Activated naive CD8-positive, alpha-beta T cell treated with anti-CD3 and anti-CD28 coated beads, Interleukin-2, amount 10 ng/mL, durations not matched to agents 7 days and 5 days (primary cell): ENCODE data around the gene TMEM127. TPM values are rescaled to one million over a fixed set of nuclear protein-coding genes. Genes with fewer than 3 reads are reported as not detected.
"Not testable (repeated sequence)": the region's sequence is repeated elsewhere in the genome, so short reads cannot be mapped to it uniquely, and the experiment has no call there.

ENCODE experiments used
- ATAC-seq: fragments of 150-1000 bp; cut with Tn5 transposase; one replicate; pipeline ENCODE4 v1.10.0; 2021; ENCODE audit warnings: low read depth, moderate library complexity
- POLR2A ChIA-PET: fragments of 350-600 bp; sonication (Branson Sonifier 250); formaldehyde crosslinking; loops from one replicate; lab custom pipeline; 2021; ENCODE audit warnings: antibody characterized with exemption; lab: Charles Lee
- DNase-seq: peaks from one replicate; pipeline ENCODE4 v3.0.0; 2021
- H3K27ac Mint-ChIP-seq: one replicate; pipeline ENCODE4 v1.8.0; 2022; ENCODE audit warnings: mild to moderate bottlenecking, mixed read lengths
- H3K27me3 Mint-ChIP-seq: one replicate; pipeline ENCODE4 v1.8.0; 2022; ENCODE audit warnings: mild to moderate bottlenecking, moderate library complexity, mixed read lengths
- H3K36me3 Mint-ChIP-seq: one replicate; pipeline ENCODE4 v1.8.0; 2021; ENCODE audit warnings: mild to moderate bottlenecking, mixed read lengths
- H3K4me1 Mint-ChIP-seq: one replicate; pipeline ENCODE4 v1.8.0; 2021; ENCODE audit warnings: mixed read lengths
- H3K4me3 Mint-ChIP-seq: one replicate; pipeline ENCODE4 v1.8.0; 2022; ENCODE audit warnings: mild to moderate bottlenecking, moderate library complexity, mixed read lengths
- H3K9me3 Mint-ChIP-seq: one replicate; pipeline ENCODE4 v1.8.0; 2021; ENCODE audit warnings: mixed read lengths
- total RNA-seq, 2 experiments: library from RNA; stranded (reverse); gene quantifications; one replicate each; pipeline ENCODE4 v1.2.3, GENCODE V29; 2021

The TMEM127 gene
- total RNA-seq: 10 to 100 TPM; 33.4 to 39.1 TPM

GRCh38 chr2:96265840-96266679 is at the start of gene TMEM127, which contains the start of gene CIAO1:
TMEM127 (minus strand) TSS chr2:96265997; CDS start chr2:96265381, 616 bp downstream.
CIAO1 (plus strand) TSS chr2:96266225; CDS start chr2:96266351, 126 bp downstream.
- Mint-ChIP-seq H3K4me1 (peaks cover 32% of the 10 kb centered on the region), H3K27me3 (no peaks in the 10 kb centered on the region), H3K27ac (peak within 1 kb of the TSS; percentile 85), H3K4me3 (peak within 1 kb of the TSS; percentile 100), H3K9me3 (no peaks in the 10 kb centered on the region), H3K36me3 (peaks cover 12% of the 10 kb centered on the region)
- DNase-seq (peak; percentile 99), ATAC-seq (peak; percentile 92)
- POLR2A ChIA-PET: interaction anchor here (0.6 to 1.8 kb wide), 5 partner anchors 10 to 63 kb away, joined by 3 to 14 read pairs (median 3); partner anchors contain the start of gene STARD7

DNA sequence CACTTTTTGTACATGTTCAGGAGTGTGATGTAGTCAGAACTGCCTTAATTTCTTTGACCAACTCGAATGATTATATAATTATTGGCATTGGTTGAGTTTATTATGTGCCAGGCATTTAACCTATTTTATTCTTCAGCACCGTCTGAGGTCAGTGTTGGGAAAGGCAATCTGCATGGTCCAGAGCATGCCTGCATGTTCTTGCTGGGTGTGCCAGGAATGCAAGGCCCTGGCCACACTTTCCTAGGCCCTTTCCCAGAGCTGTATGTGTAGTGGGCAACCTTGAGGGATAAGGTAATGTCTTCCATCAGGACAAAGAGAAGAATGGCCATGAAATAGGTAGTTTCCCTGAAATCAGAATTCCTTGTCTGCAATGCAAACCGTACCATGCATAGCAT is 49.2 kb upstream of the TMEM127 start:
- peaks cover 54% of the 10 kb centered on the region for H3K4me1 Mint-ChIP-seq
- H3K27ac Mint-ChIP-seq: peak overlapping the region; percentile 86
- ATAC-seq (no peak), DNase-seq (no peak)
- H3K4me3 Mint-ChIP-seq: peak overlapping the region; percentile 77
- peaks cover 19% of the 10 kb centered on the region for H3K36me3 Mint-ChIP-seq
- POLR2A ChIA-PET: interaction anchor here (0.7 to 2.9 kb wide), 4 partner anchors 9 to 41 kb away, joined by 3 to 25 read pairs (median 8); partner anchors contain the start of genes ITPRIPL1 and SNRNP200
- H3K27me3 Mint-ChIP-seq: no peaks in the 10 kb centered on the region
- peaks cover 1% of the 10 kb centered on the region for H3K9me3 Mint-ChIP-seq

DNA sequence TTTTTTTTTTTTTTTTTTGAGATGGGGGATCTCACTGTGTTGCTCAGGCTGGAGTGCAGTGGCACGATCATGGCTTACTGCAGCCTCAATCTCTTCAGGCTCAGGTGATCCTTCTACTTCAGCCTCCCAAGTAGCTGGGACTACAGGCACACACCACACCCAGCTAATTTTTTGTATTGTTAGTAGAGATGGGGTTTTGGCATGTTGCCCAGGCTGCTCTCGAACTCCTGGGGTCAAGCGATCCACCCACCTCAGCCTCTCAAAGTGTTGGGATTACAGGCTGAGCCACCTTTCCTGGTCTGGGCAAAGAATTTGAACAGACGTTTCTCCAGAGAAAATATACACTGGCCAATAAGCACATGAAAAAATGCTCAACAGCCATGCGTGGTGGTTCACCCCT is 42.5 kb upstream of the TMEM127 start:
- H3K36me3 Mint-ChIP-seq: peaks cover 19% of the 10 kb centered on the region
- no peaks in the 10 kb centered on the region for H3K9me3 Mint-ChIP-seq
- DNase-seq (no peak), ATAC-seq (no peak)
- H3K4me1 Mint-ChIP-seq: peaks cover 34% of the 10 kb centered on the region
- H3K27me3 Mint-ChIP-seq: no peaks in the 10 kb centered on the region
- no peak overlapping the region for H3K4me3 Mint-ChIP-seq
- POLR2A ChIA-PET: interaction anchor here (0.7 to 4.9 kb wide), 3 partner anchors 12 to 41 kb away, joined by 5 to 34 read pairs (median 17); partner anchors contain the start of gene NCAPH
- H3K27ac Mint-ChIP-seq: no peak overlapping the region

- Mint-ChIP-seq H3K36me3 (peaks cover 26% of the 10 kb centered on the region), H3K4me3 (peak overlapping the region; percentile 100), H3K4me1 (peaks cover 45% of the 10 kb centered on the region), H3K27ac (peak overlapping the region; percentile 99), H3K9me3 (no peaks in the 10 kb centered on the region), H3K27me3 (no peaks in the 10 kb centered on the region)
- DNase-seq (no peak), ATAC-seq (no peak)
- POLR2A ChIA-PET: interaction anchor here (0.5 to 3.2 kb wide), 10 partner anchors 10 to 231 kb away, joined by 3 to 96 read pairs (median 6); partner anchors contain the start of genes ITPRIPL1 and NCAPH
These were observed 40.6 kb upstream of the TMEM127 start for GRCh38 chr2:96306370-96306769.

GRCh38 chr2:96305979-96306308 is 40.1 kb upstream of the TMEM127 start:
- DNase-seq (peak; percentile 40), ATAC-seq (no peak)
- peak overlapping the region; percentile 100 for H3K4me3 Mint-ChIP-seq
- peaks cover 29% of the 10 kb centered on the region for H3K36me3 Mint-ChIP-seq
- POLR2A ChIA-PET: interaction anchor here (0.5 to 3.2 kb wide), 12 partner anchors 10 to 232 kb away, joined by 3 to 96 read pairs (median 4); partner anchors contain the start of genes ITPRIPL1 and NCAPH
- no peaks in the 10 kb centered on the region for H3K9me3 Mint-ChIP-seq
- H3K27ac Mint-ChIP-seq: peak overlapping the region; percentile 99
- peaks cover 49% of the 10 kb centered on the region for H3K4me1 Mint-ChIP-seq
- H3K27me3 Mint-ChIP-seq: no peaks in the 10 kb centered on the region

DNA sequence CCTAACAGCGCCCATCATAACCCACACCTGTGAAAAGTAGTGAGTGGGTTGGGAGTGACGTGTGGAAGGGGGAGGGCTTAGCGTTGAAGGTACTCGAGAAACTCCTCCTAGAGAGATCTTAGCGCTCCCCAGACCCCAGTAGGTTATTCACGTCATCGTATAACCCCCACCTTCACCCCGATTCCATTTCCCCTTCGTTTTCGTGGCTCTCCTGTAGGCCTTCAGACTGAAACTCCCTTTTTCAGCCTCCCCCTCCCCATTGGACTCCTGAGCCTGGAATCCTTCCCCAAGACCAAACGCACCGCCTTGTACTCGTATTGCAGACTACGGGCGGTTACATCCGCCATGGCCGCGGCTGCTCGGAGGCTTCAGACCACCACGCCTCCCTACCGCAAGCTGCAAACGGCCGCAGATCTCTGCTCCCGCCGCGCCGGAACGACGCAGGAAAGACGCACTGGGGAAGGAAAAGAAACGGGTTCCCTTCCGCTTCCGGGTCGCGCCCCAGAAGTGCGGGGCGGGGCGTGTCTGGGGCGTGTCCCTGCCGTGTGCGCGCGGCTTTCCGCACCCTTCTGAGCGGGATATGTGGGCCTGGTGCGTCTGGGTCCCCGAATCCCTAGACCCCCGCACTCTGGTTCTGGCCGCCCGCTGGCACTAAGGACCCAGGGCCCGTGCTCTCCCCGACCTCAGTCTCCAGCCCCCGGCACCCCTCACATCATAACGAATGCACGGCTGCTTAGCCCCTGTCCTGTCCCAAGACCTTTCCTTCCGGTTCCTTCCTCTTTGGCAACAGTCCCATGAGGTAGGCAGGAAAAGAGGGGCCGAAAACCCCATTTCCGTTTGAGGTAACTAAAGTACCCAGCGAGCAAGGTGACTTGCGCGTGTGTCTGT is 39.5 kb upstream of the TMEM127 start, which contains the start of gene SNRNP200:
SNRNP200 (minus strand) TSS at position 456 of the 888 bp plus-strand sequence; CDS start at position 347, 109 bp downstream.
- no peaks in the 10 kb centered on the region for H3K9me3 Mint-ChIP-seq
- POLR2A ChIA-PET: interaction anchor here (0.7 to 3.2 kb wide), 11 partner anchors 11 to 226 kb away, joined by 3 to 96 read pairs (median 5); partner anchors contain the start of genes ITPRIPL1 and NCAPH
- H3K4me3 Mint-ChIP-seq: peak within 1 kb of the TSS; percentile 100
- H3K27ac Mint-ChIP-seq: peak within 1 kb of the TSS; percentile 99
- peaks cover 48% of the 10 kb centered on the region for H3K4me1 Mint-ChIP-seq
- ATAC-seq (peak; percentile 91), DNase-seq (peak; percentile 93)
- no peaks in the 10 kb centered on the region for H3K27me3 Mint-ChIP-seq
- peaks cover 31% of the 10 kb centered on the region for H3K36me3 Mint-ChIP-seq

GRCh38 chr2:96304606-96305005 is 38.8 kb upstream of the TMEM127 start:
- POLR2A ChIA-PET: interaction anchor here (0.7 to 3.2 kb wide), 8 partner anchors 11 to 51 kb away, joined by 3 to 96 read pairs (median 6); partner anchors contain the start of genes ITPRIPL1 and NCAPH
- H3K9me3 Mint-ChIP-seq: no peaks in the 10 kb centered on the region
- no peak for DNase-seq
- H3K36me3 Mint-ChIP-seq: peaks cover 31% of the 10 kb centered on the region
- H3K27ac Mint-ChIP-seq: peak overlapping the region; percentile 99
- H3K27me3 Mint-ChIP-seq: no peaks in the 10 kb centered on the region
- peaks cover 43% of the 10 kb centered on the region for H3K4me1 Mint-ChIP-seq
- peak overlapping the region; percentile 100 for H3K4me3 Mint-ChIP-seq
- ATAC-seq: no peak

GRCh38 chr2:96301865-96302264 is 36.1 kb upstream of the TMEM127 start:
- DNase-seq (no peak), ATAC-seq (no peak)
- Mint-ChIP-seq H3K27me3 (no peaks in the 10 kb centered on the region), H3K9me3 (no peaks in the 10 kb centered on the region), H3K36me3 (peaks cover 37% of the 10 kb centered on the region), H3K4me3 (no peak overlapping the region), H3K27ac (no peak overlapping the region), H3K4me1 (peaks cover 52% of the 10 kb centered on the region)
- POLR2A ChIA-PET: interaction anchor here (1.1 to 1.3 kb wide), 2 partner anchors 12 to 35 kb away, joined by 3 read pairs; no protein-coding TSS in a partner anchor

DNA sequence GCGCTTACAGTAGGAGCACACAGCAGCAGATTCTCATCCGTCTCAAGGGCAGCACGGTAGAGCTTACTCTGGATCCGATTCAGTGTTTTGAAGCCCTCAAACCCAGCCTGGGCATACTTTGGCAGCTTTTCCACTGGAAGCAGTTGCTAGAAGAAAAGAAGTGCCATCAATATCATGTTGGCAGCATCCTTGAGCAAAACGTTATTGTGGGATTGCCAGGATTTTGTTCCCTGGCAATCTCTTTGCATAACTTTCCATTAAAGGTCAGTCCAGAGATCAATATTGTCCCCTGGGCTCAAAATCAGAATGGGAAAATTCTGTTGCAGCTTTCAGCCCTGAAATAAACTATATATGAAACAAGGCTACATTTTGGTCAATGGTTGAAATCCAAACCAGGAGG is 31.1 kb upstream of the TMEM127 start:
- POLR2A ChIA-PET: no interaction called here

GRCh38 chr2:96294271-96294670 is 28.5 kb upstream of the TMEM127 start:
- POLR2A ChIA-PET: interaction anchor here (1.2 kb wide), 1 partner anchor 12 kb away, joined by 5 read pairs; no protein-coding TSS in a partner anchor
- H3K4me1 Mint-ChIP-seq, DNase-seq, H3K4me3 Mint-ChIP-seq, H3K9me3 Mint-ChIP-seq, H3K27ac Mint-ChIP-seq, H3K27me3 Mint-ChIP-seq, ATAC-seq: not testable (repeated sequence)
- H3K36me3 Mint-ChIP-seq: peaks cover 33% of the 10 kb centered on the region

More for the DNA sequence above, 31.1 kb upstream of the TMEM127 start:
- Mint-ChIP-seq H3K27ac (no peak overlapping the region), H3K36me3 (peaks cover 31% of the 10 kb centered on the region), H3K4me3 (no peak overlapping the region), H3K27me3 (no peaks in the 10 kb centered on the region), H3K9me3 (no peaks in the 10 kb centered on the region), H3K4me1 (peaks cover 22% of the 10 kb centered on the region)
- ATAC-seq (no peak), DNase-seq (no peak)

DNA sequence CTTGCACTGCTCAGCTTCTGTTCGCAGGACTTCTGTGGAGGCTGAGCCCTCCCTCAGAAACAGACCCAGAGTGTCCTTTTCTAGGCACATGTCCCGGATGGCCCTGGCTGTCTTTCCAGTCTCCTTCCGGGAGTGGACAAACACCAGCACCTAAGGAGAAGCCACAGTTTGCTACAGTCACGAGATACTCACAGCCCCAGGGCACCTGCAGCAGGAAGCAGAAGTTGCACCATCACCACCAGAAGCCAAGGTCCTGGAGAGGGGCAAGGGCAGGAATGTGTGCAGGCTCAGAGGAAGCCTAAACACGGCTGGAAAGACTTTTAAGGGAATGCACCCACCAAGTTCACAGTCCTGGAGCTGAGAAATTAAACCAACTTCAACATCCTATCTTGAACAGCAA is 26.0 kb upstream of the TMEM127 start:
- H3K4me1 Mint-ChIP-seq: no peaks in the 10 kb centered on the region
- H3K9me3 Mint-ChIP-seq: no peaks in the 10 kb centered on the region
- POLR2A ChIA-PET: interaction anchor here (0.6 to 0.7 kb wide), 2 partner anchors 18 to 57 kb away, joined by 3 read pairs; no protein-coding TSS in a partner anchor
- DNase-seq (no peak), ATAC-seq (no peak)
- no peak overlapping the region for H3K4me3 Mint-ChIP-seq
- no peaks in the 10 kb centered on the region for H3K27me3 Mint-ChIP-seq
- no peak overlapping the region for H3K27ac Mint-ChIP-seq
- peaks cover 41% of the 10 kb centered on the region for H3K36me3 Mint-ChIP-seq

DNA sequence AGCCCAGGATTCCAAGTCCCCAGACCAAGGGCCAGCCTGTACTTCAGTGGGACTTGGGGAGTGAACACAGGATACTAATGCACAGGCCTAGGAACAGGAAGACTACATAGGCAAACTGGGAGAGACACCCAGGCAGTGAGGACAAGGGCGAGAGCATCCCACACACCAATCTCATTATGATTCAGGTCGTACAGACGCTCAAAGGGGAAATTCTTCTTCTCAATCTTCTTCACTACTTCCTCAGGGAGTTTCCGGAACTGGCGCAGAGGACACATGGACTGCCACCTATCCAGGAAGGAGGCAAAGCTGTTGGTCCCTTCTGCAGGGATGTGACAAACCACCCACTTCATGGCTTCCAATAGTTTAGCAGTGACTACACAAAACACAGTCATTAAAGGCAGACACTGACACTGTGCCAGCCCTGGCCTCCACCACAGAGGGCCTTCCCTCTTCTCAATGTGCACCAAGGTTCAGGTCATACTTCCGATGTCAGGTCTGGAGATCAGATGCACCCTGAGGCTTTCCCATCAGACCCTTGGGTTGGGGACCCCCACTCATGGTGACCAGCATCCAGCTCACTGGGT is 21.6 kb upstream of the TMEM127 start:
- Mint-ChIP-seq H3K4me1 (no peaks in the 10 kb centered on the region), H3K9me3 (no peaks in the 10 kb centered on the region), H3K27ac (peak overlapping the region; percentile 54), H3K4me3 (no peak overlapping the region), H3K36me3 (peaks cover 42% of the 10 kb centered on the region), H3K27me3 (no peaks in the 10 kb centered on the region)
- POLR2A ChIA-PET: no interaction called here
- ATAC-seq (no peak), DNase-seq (no peak)
